ENCODE measurements around the gene CEP95.
"Not testable (repeated sequence)": the region's sequence is repeated elsewhere in the genome, so short reads cannot be mapped to it uniquely, and the experiment has no call there.

CEP95 gene

GRCh38 chr17:64575431-64575830 lies 68.7 kb downstream of the CEP95 start:
- no peak for DNase-seq

GRCh38 chr17:64577025-64577424 lies 70.2 kb downstream of the CEP95 start:
- DNase-seq = not testable (repeated sequence)

DNA sequence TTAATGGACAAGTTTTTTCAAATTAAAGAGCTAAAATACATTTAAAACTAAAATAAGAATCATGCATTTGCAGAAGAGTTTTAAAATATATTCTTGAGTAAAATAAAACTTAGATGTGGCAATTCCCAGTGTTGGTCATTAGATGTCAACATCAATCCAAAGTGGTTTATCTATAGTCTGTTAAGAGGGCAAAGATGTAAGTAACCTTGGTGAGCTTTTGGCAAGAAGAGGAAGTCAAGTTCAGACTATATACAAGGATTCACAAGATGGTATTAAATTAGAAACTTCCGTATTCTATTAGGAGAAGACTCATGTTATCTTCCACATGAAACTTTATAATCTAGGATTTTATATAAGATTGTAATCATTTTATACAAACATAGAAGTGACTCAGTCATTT lies 73.1 kb downstream of the CEP95 start:
- no peak for DNase-seq

- peak; percentile 76 for DNase-seq
Observed at GRCh38 chr17:64580384-64581315, 73.9 kb downstream of the CEP95 start.

DNA sequence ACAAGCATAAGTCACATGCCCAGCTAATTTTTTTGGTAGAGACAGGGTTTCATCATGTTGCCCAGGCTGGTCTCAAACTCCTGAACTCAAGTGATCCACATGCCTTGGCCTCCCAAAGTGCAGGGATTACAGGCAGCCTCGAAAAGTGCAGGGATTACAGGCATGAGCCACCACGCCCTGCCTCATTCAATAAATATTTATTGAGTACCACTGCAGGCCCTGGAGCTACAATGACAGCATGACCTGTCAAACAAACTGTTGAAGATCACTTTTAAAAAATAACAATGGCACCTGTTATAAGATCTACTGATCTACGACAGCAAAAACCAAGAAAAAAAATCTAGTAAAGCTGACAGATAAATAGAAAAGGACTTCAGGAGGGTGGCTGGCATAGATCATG lies 76.3 kb downstream of the CEP95 start:
- DNase-seq = no peak

GRCh38 chr17:64585146-64585545 lies 78.4 kb downstream of the CEP95 start:
- DNase-seq = no peak
